Measurements from ENCODE around the gene SLC37A1.

Gene SLC37A1

DNA sequence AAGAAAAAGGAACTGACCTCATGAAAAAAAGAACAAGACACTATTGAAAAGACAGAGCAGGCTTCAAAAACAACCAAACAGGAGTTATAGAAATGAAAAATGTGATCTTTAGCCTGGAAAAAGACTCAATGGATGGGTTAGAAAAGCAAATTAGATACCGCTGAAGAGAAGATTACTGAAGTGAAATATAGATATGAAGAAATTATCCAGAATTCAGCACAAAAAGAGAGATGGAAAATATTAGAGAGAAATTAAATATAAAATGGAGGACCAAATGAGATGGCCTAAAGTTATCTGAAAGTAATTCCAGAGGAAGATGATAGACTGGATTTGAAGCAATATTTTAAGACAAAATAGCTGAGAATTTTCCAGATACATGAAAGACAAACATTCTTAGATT is 63.0 kb downstream of the SLC37A1 start:
- no peak for DNase-seq (ENCODE audit: low read depth, low spot score)

DNA sequence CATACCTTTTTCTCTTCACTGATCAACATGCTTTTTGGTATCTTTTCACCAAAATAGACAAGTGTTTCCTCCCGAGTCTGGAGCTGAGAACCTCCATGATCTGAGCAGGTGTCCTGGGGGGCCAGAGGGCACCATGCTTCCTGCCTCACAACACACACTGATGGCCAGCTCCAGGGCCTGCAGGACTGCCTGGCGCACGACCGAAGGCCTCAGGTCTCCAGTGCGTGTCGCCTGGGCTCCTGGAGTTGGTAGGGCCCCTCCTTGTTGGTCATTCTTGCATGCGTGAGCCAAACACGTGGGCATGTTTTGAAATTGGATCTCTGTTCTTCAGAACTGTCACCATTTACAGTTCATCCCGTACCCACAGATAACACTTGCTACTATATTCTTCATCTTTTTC is 64.4 kb downstream of the SLC37A1 start:
- DNase-seq (ENCODE audit: low read depth, low spot score): no peak

DNA sequence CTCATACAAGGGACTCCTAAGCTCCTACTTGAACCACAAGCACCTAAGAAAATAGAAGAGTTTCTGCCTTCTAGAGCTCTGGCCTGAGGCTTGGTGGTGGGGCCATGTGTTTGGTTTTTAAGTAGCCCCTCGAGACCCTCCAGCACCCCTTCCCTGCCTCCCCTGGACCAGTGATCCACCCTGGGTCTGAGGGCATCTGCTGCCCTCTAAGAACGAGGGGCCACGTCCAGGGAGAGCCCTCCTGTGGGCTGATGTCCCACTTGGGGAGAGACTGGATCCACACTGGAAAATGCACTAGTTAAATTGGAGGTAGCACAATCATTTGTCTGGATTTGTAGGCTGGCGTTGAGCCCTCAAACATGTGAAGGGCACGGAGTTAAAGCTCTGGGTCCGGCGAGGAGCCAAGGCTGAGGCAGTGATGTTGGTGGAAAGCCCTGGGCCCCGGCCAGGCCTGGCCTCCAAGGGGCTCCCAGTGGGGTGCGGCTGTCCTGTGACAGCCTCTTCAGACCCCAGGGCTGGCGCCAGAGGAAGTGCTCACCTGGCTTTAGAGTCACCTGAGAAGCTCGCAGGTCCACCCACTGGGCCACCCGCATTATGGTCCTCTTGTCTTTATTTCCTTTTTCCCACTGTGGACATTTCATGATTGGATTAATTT is 65.2 kb downstream of the SLC37A1 start:
- DNase-seq (ENCODE audit: low read depth, low spot score): no peak

DNA sequence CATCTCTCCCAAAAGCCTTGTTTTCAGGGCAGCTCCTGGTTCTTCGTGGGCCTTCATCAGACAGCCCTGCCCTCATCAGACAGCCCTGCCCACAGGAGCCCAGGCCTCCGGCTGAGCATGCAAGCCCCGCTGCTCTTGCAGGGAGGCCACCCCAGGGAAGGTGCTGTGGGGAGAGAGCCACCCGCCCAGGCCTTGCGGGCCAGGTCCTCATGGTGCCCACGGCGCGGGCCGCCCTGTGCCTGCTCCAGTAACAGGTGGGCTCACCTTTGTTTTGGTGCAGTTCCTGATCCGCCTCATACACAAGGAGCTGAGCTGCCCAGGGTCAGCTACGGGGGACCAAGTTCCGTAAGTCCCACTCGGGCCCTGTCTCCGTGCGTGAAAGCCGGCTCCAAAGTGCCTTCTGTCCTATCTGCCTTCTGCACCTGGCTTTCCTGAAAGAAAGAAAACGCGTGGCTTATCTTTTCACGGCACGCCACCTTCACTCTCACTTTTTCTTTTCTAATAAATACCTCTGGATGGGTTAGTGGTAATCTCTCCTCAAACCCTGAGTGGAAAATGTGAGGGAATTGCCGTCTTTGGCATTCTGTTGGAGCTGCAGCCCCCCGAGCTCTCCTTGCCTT is 65.9 kb downstream of the SLC37A1 start:
- DNase-seq (ENCODE audit: low read depth, low spot score): no peak

DNA sequence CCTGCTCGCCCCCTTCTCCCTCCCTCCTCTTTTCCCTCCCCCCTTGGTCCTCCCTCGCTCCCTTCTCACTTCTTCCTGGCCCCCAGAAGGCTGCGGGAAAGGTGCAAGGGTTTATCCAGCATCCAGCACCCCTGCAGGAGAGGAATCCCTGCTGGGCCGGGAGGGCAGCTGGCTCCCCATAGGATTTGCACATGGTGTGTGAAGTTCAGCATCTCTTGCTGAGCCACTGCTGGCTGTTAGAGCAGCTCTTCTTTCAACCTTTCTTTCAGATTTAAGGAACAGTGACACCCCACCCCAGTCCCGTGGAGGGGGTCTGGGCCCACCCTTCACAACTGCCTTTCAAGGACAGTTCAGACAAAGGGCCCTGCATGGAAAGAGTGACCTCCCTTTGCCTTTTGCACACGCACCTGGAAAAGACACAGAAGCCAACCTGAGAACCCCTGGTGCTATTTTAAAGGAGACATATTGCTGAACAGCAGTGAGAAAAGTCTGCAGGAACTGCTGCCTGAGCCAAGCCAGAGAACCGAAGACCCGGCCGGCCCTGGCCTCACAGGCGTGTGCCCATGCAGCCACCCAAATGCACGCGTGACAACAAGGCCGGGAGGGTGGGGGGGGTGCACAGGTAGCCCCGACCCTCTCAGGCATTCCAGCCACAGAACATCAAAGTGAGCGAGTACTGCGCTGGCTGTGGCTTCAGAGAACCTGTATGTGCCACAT is 66.6 kb downstream of the SLC37A1 start:
- no peak for DNase-seq (ENCODE audit: low read depth, low spot score)

DNA sequence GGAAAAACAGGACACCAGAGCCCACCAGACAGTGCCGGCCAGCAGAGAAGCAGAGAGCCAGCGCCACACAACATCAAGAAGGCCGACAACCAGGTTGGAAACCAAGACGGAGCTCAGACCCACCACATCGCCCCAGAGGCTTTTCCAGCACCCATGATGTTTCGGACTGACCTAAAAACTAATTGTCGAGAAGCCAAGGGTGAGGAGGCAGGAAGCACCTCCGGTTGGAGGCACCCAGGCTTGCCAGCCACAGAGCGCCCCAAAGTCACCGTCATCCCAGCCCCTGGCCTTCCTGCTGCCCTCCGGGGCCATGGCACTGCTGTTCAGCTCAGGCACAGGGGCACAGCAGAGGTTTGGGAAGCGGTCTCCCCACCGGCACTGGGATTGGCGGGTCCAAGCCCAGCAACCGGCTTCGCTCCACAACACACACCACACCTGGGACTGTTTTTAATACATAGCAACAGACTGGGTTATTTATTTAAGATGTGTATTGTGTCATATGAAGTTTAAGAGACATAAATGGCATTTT is 67.2 kb downstream of the SLC37A1 start:
- DNase-seq (ENCODE audit: low read depth, low spot score): no peak

DNA sequence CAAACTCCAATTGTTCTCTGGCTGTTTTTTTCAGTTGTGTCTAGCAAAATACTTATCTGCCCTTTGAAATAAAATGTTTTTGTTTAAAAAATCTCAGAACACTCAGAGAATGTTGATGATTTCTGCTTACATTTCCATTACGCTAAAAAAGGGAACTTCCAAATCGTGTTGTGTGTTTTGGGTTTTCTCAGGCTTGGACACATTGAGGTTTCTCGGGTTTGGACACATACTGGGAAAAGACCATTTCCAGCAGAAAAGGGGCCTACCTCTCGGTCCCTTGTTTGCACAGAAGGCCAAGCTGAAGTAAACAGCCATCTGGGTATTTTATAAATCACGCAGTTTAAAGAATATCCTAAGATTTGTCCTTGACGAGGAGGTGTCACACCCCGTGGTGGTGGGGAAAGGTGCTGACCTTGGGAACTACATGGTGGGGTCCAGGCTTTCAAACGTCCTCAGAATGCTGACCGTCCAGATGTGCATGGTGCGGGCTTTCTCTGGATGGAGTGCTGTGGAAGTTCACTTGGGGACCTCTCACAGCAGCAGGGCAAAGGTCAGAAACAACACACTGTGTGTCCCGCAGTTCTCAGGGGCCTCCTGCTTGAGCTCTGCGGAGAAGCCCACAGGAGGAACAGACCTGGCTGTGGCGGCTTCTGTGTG is 67.8 kb downstream of the SLC37A1 start:
- DNase-seq (ENCODE audit: low read depth, low spot score): no peak

DNA sequence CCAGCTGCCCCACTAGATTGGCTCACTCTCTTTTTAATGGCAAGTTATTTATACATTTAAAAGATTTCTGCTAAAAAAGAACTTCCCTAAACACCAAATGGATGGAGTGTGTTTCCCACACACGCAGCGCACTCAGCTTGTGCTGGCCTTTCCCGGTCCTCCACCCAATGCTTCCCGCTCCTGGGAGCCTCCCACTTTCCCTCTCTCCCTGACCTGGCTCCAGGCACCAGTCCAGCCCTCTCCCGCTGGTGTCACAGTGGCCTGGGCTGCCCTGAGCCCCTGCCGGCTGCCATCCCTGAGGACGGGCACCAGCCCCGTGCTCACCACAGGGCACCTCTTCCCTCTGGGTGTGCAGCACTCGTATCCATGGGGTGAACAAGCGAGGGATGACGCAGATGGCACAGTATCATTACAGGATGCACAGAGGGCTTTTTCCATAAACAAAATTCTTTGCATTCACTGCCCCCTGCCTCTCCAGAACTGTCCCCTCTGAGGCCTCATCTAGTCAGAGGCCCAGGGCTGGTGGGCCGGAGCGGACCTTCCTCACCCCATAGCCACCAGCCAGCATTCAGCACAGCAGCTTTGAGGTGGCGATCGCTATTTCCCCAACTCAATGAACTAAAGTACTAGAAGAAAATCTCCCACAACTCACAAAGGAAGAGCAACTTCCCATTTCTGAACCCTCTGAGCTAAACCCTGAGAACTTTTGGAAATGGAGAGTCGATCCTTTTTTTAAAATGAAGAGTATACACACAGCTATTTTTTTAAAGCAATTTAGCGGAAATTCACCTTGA is 68.5 kb downstream of the SLC37A1 start:
- no peak for DNase-seq (ENCODE audit: low read depth, low spot score)

DNA sequence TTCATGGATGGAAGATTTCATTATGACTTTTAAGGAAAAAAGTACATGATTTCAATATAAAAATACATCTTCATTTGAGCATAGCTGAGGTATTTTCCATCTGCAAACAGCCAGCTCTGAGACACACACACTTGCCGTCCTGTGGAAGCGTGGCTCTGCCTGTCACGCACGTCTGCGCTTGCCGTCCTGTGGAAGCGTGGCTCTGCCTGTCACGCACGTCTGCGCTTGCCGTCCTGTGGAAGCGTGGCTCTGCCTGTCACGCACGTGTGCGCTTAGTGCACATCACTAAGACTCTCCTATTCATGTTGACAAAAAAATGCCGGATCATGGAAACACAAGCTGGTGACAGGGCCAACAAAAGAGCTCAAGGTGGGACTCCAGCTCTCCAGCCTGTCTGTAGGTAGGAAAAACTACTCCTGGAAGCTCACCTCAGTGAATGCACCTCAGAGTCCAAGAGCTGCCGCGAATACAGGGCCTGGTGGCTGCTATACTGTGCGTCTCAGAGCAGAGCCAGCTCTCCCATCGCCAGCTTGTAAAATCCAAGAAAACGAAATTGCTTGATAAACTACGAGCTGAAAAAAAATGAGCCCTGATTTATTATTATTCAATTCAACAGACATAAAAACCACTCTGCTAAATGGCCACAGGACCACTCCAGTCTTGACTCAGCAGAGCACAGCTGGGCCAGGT is 69.3 kb downstream of the SLC37A1 start:
- no peak for DNase-seq (ENCODE audit: low read depth, low spot score)

DNA sequence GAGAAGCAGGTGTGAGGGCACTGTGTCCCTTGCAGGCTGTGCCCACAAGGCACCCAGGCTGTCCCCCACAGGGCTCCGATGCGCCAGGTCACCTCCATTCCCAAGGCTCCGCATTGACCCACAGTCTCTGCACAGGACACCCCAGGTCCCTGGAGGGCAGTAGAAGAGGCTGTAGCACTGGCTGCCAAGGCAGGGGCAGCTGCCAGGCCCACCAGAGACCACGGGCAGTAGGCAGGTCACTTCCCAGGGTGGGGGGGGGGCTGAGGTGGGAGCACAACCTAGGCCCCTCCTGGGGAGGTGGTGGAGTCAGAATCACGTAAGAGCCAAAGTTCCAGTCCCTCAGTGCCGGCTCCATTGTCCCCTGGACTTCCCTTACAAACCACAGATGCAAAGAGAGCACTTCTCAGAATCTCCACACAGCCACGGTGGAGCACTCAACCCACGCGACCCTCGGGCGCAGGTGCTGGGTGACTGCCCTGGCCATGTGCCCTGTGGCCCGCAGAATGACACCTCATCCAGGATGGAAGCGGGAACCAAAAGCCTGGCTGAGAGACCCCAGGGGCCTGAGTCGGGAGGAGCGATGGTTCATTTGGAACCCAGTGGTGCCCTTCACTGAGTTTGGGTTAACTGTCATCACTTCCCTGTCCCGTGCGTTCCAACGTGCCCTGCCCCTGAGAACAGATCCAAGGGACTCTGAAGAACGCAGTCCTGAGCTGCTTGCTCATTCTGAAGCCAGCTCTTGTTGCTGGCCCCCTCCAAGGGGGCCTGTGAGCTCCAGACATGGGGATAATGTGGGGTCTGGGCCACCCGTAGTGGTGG is 70.0 kb downstream of the SLC37A1 start:
- no peak for DNase-seq (ENCODE audit: low read depth, low spot score)

DNA sequence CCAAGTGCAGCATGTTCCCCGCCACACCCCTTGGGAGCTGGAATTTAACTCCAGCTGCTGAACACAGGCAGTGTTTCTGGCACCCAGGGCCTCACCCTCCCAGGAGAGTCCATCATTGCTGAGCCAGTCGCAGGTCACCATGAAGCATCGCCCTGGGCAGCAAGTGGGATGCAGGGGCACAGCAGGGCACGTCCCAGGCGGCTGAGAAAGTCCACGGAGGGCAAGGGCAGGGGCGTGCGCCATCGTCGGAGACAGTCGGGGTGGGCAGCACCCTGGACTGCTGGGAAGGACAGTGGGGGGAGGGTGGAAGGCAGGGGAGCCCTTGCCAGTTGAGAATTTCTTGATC is 70.6 kb downstream of the SLC37A1 start:
- no peak for DNase-seq (ENCODE audit: low read depth, low spot score)

DNA sequence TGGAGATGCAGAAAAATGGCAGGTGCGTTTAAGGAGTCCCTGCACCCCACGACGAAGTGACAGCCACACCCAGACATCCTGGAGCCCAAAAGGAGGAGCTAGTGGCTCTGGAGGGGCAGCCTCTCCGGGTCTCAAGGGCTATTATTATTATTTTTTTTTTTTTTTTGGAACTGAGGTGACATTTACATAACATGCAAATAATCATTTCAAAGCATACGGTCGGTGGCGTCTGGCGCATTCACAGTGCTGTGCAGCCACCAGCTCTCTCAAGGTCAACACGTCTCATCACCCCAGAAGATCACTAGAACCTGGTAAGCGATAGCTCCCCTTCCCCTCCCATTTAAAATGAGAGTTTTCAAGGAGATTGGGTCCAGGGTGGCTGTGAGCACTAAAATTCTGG is 72.2 kb downstream of the SLC37A1 start:
- no peak for DNase-seq (ENCODE audit: low read depth, low spot score)

DNA sequence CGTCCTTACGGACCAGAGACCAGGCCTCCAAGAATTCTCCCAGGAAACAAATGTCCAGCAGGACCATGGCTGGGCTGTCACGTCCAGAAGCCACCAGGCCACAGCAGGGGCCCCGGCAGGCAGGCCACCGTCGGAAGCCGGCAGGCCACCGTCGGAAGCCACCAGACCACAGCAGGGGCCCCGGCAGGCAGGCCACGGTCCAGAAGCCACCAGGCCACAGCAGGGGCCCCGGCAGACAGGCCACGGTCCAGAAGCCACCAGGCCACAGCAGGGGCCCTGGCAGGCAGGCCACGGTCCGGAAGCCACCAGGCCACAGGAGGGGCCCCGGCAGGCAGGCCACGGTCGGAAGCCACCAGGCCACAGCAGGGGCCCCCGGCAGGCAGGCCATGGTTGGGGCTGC is 72.8 kb downstream of the SLC37A1 start:
- DNase-seq (ENCODE audit: low read depth, low spot score): no peak

DNA sequence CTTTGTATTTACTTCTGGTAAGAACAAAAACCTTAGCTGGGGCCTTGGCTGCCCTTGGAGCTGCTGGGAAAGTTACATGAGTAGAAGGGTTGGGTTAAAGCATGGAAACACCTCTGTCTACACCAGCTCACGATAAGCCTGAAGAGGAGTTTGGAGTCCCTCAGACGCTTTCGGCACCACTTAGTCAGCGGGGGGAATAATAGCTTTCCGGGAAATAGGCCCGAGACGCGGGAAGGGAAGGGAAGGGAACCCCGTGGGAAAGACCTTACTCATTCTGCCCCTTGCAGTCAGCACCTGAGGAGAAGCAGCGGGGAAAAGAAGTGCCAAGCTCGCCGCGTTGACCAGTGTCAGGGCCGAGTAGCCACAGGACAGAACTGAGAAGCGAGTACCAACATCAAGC is 73.4 kb downstream of the SLC37A1 start:
- DNase-seq (ENCODE audit: low read depth, low spot score): no peak

DNA sequence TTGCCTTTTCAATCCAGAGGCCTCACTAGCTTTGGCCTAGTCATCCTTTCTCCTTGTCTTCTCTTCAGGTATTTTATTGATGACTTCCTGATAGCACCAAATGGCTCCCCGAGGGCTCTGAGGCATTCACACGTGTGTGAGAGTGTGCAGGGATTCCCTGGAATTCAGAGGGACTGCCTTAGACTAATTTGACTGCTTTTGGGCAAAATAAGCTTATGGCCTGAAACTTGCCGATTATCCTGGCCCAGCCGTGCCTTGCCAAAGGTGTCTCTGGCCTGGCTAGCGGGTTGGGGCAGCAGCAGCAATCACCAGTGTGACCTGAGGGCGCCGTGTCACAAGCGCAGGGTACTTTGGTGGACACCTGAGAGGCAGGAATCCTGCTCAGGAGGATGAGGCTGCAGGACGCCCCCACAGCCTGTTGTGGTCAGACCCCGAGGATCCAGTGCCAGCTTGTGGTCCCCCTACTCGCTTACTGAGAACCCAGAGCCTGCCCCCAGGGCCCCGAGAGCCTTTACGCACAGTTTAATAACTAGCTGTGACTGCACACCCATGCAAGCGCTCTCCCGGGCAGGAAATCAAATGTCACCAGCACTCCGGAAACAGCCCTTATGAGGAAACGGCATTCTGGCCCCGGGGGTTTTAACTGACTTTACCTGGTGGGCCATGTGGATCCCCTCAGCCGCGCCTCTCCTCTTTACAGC is 76.9 kb downstream of the SLC37A1 start:
- no peak for DNase-seq (ENCODE audit: low read depth, low spot score)

DNA sequence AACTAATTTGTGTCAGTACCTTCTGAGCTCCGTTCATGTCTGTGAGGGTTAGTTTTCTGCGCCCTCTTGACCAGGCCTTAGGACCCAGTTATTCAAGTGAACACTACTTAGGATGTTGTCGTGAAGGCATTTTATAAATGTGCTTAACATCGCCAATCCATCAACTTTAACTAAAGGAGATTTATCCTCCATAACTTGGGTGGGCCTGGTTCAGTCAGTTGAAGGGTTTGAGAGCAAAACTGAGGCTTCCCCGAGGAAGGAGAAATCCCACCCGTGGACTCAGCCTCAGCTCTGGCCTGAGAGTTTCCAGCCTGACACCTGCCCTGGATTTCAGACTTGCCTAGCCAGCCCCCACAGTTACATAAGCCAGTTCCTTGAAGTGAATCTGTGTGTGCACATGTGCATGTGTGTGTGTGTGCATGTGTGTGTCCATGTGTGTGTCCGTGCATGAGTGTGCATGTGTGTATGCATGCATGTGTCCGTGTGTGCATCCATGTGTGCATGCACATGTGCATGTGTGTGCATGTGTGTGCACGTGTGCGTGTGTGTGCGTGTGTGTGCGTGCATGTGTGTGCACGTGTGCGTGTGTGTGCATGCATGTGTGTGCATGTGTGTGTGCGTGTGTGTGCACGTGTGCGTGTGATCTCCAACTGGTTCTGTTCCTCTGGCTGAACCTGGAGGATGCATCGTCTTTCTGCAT is 77.7 kb downstream of the SLC37A1 start:
- DNase-seq (ENCODE audit: low read depth, low spot score): no peak

DNA sequence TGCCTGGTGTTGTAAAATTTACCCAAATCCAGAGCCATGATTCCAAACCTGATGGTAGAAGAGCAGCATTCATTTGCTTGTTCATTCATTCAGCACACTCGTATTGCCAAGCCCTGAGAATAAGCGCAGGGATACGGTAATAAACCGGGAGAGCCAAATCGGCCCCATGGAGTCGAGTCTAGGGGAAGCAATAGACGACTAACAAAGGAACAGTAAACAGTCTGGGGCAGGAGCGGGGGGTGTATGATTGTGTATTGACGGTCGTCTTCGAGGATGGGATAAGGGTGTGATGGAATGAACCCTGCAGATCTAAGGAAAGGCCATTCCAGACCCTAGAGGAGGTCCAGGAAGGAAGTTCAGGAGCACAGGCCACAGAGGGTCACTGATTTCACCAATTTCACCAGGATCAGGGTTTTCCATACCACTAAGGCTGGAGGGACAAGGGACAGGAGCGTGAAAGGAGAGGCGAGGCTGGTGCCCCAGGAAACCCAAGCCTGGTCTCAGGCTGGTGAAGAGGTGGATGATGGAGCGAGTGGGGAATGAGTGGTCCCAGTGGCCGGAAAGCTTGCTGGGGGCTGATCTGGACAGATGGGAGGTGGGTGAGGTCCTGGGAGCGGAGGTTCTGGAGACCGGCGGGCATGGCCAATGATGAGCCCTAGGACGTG is 78.6 kb downstream of the SLC37A1 start:
- DNase-seq (ENCODE audit: low read depth, low spot score): no peak
